Smooth muscle cell (in vitro differentiated cells): ENCODE data around the gene GTF2IRD1. TPM values are rescaled to one million over a fixed set of nuclear protein-coding genes. Genes with fewer than 3 reads are reported as not detected.

Experiments used
- DNase-seq: peaks from one replicate; lab custom pipeline; 2025; ENCODE audit not compliant: unreplicated experiment; lab: John Stamatoyannopoulos, UW
- H2AFZ ChIP-seq: fragments of 200-600 bp; sonication (generic); 2 replicates; pipeline ENCODE4 v1.6.0; 2016; ENCODE audit warnings: antibody characterized with exemption, low read depth, mild to moderate bottlenecking
- H3F3A ChIP-seq: fragments of 200-600 bp; sonication (generic); 2 replicates; pipeline ENCODE4 v1.6.0; 2017; ENCODE audit warnings: antibody characterized with exemption, low read depth
- H3K27ac ChIP-seq: fragments of 200-600 bp; sonication (generic); 2 replicates; pipeline ENCODE4 v1.5.1; 2016; ENCODE audit warnings: low read depth, mild to moderate bottlenecking
- H3K27me3 ChIP-seq: fragments of 200-600 bp; sonication (generic); 2 replicates; pipeline ENCODE4 v1.6.1; 2016; ENCODE audit warnings: low read depth, mild to moderate bottlenecking
- H3K36me3 ChIP-seq: fragments of 200-600 bp; sonication (generic); 2 replicates; pipeline ENCODE4 v1.5.1; 2016; ENCODE audit warnings: low read depth
- H3K4me1 ChIP-seq: fragments of 200-600 bp; sonication (generic); 2 replicates; pipeline ENCODE4 v1.5.1; 2016; ENCODE audit warnings: low read depth
- H3K4me2 ChIP-seq: fragments of 200-600 bp; sonication (generic); 2 replicates; pipeline ENCODE4 v1.6.0; 2016; ENCODE audit warnings: mild to moderate bottlenecking
- H3K4me3 ChIP-seq: fragments of 200-600 bp; sonication (generic); 2 replicates; pipeline ENCODE4 v1.5.1; 2016; ENCODE audit warnings: mild to moderate bottlenecking
- H3K79me2 ChIP-seq: fragments of 200-600 bp; sonication (generic); 2 replicates; pipeline ENCODE4 v1.6.0; 2016; ENCODE audit warnings: low read depth, mild to moderate bottlenecking
- H3K9ac ChIP-seq: fragments of 200-600 bp; sonication (generic); 2 replicates; pipeline ENCODE4 v1.6.0; 2016; ENCODE audit warnings: low read depth
- H3K9me3 ChIP-seq: fragments of 200-600 bp; sonication (generic); replicated peaks from 2 replicates; pipeline ENCODE4 v1.5.1; 2016; ENCODE audit warnings: low read depth
- H4K20me1 ChIP-seq: fragments of 200-600 bp; sonication (generic); 2 replicates; pipeline ENCODE4 v1.6.0; 2016; ENCODE audit warnings: low read depth
- CTCF ChIP-seq: fragments of 200-600 bp; sonication (generic); IDR thresholded peaks from 2 replicates; pipeline ENCODE4 v1.5.1; 2017; ENCODE audit warnings: borderline replicate concordance, mild to moderate bottlenecking, antibody characterized with exemption; ENCODE audit not compliant: insufficient read depth, poor library complexity, severe bottlenecking
- WGBS: methylation state at CpG from one replicate; pipeline ENCODE4 v1.1.7; 2016; ENCODE audit warnings: low lambda C conversion rate; 5-methylcytosine and 5-hydroxymethylcytosine counted together
- polyA plus RNA-seq: library from polyadenylated mRNA; unstranded; fragments of >200 nt; fragmentation: Nextera tagmentation; extraction: Ambion mirVana; gene quantifications from 2 replicates; pipeline ENCODE4 v1.2.1, GENCODE V29; 2016
- total RNA-seq: library from RNA; depleted of rRNA; stranded (reverse); fragments of >200 nt; gene quantifications from 2 replicates; pipeline ENCODE4 v1.2.3, GENCODE V29; 2014

Gene GTF2IRD1
- total and polyA plus RNA-seq, 2 experiments from 2014 or later = 20.0 to 41.5 TPM

DNA sequence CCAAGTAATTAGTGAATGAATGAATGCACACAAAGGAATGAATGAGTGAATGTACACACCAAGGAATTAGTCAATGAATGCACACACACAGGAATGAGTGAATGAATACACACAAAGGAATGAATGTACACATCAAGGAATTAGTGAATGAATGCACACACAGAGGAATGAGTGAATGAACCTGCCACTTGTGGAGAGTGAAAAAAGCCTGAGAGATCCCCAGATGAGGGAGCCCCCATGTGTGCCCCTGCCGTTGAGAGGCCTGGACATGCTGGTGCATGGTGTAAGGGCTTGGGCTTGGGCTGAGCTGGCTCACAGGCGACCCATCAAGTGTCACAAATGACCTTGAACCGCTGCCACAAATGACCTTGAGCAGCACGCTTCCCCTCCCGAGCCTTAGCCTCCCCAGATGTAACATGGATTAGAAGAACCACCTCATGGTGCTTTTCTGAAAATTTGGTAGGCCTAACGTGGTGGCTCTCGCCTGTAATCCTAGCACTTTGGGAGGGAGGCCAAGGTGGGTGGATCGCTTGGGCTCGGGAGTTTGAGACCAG, 46.2 kb downstream of the GTF2IRD1 start:
- no peaks in the 10 kb centered on the region for H3K9me3 ChIP-seq
- 97% methylated on average over 9 of the region's 9 CpGs for WGBS
- H3K79me2 ChIP-seq = peaks cover 54% of the 10 kb centered on the region

GRCh38 chr7:74501298-74501697, 47.6 kb downstream of the GTF2IRD1 start:
- Histone ChIP-seq H3K27ac (no peak overlapping the region), H3K79me2 (peaks cover 54% of the 10 kb centered on the region), H2AFZ (no peak overlapping the region), H3F3A (no peaks in the 10 kb centered on the region), H3K36me3 (no peaks in the 10 kb centered on the region), H3K4me1 (no peaks in the 10 kb centered on the region), H3K4me3 (no peak overlapping the region), H3K9ac (no peak overlapping the region), H3K27me3 (no peaks in the 10 kb centered on the region), H3K4me2 (no peak overlapping the region), H3K9me3 (no peaks in the 10 kb centered on the region), H4K20me1 (peaks cover 100% of the 10 kb centered on the region)
- no peak for TF ChIP-seq CTCF
- DNase-seq = no peak
- WGBS = 91% methylated on average over 10 of the region's 10 CpGs

More for the DNA sequence above, 46.2 kb downstream of the GTF2IRD1 start:
- Histone ChIP-seq H4K20me1 (peaks cover 100% of the 10 kb centered on the region), H3K27ac (no peak overlapping the region), H3F3A (no peaks in the 10 kb centered on the region), H3K9ac (no peak overlapping the region), H2AFZ (no peak overlapping the region), H3K4me1 (no peaks in the 10 kb centered on the region), H3K27me3 (no peaks in the 10 kb centered on the region), H3K4me2 (no peak overlapping the region), H3K4me3 (no peak overlapping the region), H3K36me3 (no peaks in the 10 kb centered on the region)
- DNase-seq = no peak
- TF ChIP-seq CTCF = no peak

DNA sequence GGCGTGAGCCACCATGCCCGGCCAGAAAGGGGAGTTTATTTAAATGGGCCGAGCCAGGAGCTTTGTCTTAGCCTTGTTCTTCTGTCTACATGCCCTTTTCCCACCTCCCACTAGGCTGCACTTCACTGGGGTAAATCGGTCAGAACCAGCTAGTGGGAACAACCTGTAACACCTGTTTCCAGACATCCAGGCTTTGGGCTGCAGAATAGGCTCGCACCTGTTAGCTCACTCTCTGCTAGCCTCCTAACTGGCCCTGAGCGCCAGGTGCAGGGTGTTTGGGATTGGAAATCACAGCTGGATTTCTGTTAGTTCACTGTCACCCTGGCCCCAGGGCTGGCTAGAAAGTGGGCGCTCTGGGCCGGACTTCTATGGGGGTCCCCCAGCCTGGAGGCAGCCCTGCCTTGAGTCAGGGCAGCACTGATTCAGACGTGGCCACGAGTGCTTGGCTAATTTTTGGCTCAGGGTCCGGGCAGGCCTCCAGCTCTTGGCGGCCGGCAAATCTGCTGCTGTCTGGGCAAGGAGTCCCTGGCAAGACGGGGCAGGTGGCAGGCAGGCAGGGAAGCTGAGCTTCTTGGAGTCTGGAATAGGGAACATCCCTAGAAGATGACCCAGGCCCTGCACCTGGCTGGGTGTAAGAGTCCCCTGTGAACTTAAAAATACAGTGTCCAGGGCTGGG, 48.6 kb downstream of the GTF2IRD1 start:
- Histone ChIP-seq H3K79me2 (peaks cover 53% of the 10 kb centered on the region), H3K27me3 (no peaks in the 10 kb centered on the region), H3K36me3 (no peaks in the 10 kb centered on the region), H3K9me3 (no peaks in the 10 kb centered on the region), H2AFZ (no peak overlapping the region), H3K4me3 (no peak overlapping the region), H3K4me2 (no peak overlapping the region), H4K20me1 (peaks cover 100% of the 10 kb centered on the region), H3K27ac (no peak overlapping the region), H3F3A (no peaks in the 10 kb centered on the region), H3K9ac (no peak overlapping the region), H3K4me1 (no peaks in the 10 kb centered on the region)
- no peak for DNase-seq
- no peak for TF ChIP-seq CTCF
- 96% methylated on average over 14 of the region's 14 CpGs for WGBS

GRCh38 chr7:74503061-74503460, 49.4 kb downstream of the GTF2IRD1 start:
- TF ChIP-seq CTCF = no peak
- Histone ChIP-seq H3K9ac (no peak overlapping the region), H3K9me3 (no peaks in the 10 kb centered on the region), H3K36me3 (no peaks in the 10 kb centered on the region), H3K79me2 (peaks cover 47% of the 10 kb centered on the region), H3K27me3 (no peaks in the 10 kb centered on the region), H3K4me2 (no peak overlapping the region), H3K27ac (no peak overlapping the region), H4K20me1 (peaks cover 100% of the 10 kb centered on the region), H3K4me3 (no peak overlapping the region), H3K4me1 (no peaks in the 10 kb centered on the region), H3F3A (no peaks in the 10 kb centered on the region), H2AFZ (no peak overlapping the region)
- no peak for DNase-seq
- WGBS = 97% methylated on average over 8 of the region's 8 CpGs
